ENCODE results near the gene SLC9A1.
"Not testable (repeated sequence)": the region's sequence is repeated elsewhere in the genome, so short reads cannot be mapped to it uniquely, and the experiment has no call there.

The SLC9A1 gene

GRCh38 chr1:27154991-27155781, at the start of gene SLC9A1:
TSS of gene SLC9A1 (minus strand) at chr1:27155125. CDS start at chr1:27154334, 791 bp downstream.
- DNase-seq (ENCODE audit: low read depth, low spot score): peak; percentile 84
- peak within 1 kb of the TSS; percentile 90 for H3K27ac ChIP-seq

GRCh38 chr1:27203946-27204345, 49.0 kb upstream of the SLC9A1 start:
- no peak for DNase-seq (ENCODE audit: low read depth, low spot score)
- no peak overlapping the region for H3K27ac ChIP-seq

DNA sequence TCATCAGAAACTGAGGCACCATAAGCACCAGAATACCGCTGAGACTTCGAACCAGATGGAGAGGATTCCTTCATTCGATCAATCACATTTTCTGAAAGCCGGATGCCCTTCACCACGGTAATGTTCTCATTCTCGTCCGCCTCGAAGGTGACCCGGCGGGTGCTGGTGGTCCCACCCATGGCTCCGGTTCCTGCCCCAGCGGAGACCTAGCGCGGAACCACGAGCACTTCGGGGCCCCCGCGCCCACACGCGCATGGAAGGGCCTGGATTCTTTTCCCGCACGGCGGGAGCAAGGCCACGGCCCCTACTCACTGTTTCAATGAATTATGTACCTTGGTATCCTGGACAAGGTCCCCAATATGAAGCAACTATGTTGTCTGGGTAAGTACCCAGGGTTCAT, 46.4 kb upstream of the SLC9A1 start:
- DNase-seq (ENCODE audit: low read depth, low spot score): no peak
- no peak overlapping the region for H3K27ac ChIP-seq

DNA sequence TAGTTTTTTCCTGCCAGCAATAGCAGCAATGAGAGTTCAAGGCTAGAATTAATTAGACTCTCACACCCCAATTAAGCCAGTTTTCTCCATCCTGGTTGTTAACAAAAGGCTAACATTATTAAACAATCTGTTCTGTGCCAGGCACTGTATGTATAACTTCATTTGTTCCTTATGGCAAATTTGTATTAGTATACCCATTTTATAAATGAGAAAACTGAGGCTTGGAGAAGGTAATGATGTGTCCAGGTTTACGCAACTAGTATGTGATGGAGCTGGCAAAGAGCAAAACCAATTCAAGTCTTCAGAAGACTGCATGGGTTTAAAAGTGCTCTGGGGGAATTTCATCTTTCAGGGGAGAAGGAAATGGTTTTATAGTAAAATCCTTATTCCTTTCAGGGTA, 38.3 kb upstream of the SLC9A1 start:
- peak overlapping the region; percentile 82 for H3K27ac ChIP-seq
- no peak for DNase-seq (ENCODE audit: low read depth, low spot score)

- peak overlapping the region; percentile 82 for H3K27ac ChIP-seq
- DNase-seq (ENCODE audit: low read depth, low spot score): peak; percentile 31
Observed at GRCh38 chr1:27192039-27192529, 37.2 kb upstream of the SLC9A1 start.

GRCh38 chr1:27184665-27185064, 29.7 kb upstream of the SLC9A1 start:
- DNase-seq (ENCODE audit: low read depth, low spot score); H3K27ac ChIP-seq: not testable (repeated sequence)

DNA sequence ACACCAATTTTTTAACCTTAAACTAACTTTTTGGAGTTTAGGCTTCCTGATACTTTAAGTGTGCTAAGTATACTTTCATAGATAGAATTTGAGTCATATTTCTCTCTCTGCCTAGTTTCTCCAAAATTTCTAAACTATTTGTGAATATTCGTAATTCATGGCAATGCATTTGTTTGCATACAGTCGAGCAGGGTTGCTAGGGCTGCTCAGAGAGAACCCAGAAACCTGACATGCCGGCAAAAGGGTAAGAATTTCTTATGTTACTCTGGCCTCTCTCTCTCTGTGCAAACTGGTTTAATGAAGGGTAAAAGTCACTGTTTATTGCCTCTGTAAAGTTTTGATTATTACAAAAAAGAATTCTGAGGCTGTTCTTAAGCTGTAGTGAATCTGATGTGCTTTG, 25.1 kb upstream of the SLC9A1 start:
- no peak for DNase-seq (ENCODE audit: low read depth, low spot score)
- H3K27ac ChIP-seq: no peak overlapping the region

- H3K27ac ChIP-seq: no peak overlapping the region
- peak; percentile 56 for DNase-seq (ENCODE audit: low read depth, low spot score)
Observed at GRCh38 chr1:27179379-27179778, 24.5 kb upstream of the SLC9A1 start.

DNA sequence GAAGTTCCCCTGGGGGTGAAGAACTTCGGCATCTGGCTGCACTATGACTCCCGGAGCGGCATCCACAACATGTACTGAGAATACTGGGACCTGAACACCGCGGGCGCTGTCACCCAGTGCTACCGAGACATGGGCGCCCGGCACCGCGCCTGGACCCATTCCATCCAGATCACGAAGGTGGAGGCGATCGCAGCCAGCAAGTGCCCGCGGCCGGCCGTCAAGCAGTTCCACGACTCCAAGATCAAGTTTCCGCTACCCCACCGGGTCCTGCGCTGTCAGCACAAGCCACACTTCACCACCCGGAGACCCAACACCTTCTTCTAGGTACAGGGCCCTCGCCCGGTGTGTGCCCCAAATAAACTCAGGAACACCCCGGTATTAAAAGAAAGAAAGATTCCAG, 22.0 kb upstream of the SLC9A1 start:
- no peak for DNase-seq (ENCODE audit: low read depth, low spot score)
- no peak overlapping the region for H3K27ac ChIP-seq

DNA sequence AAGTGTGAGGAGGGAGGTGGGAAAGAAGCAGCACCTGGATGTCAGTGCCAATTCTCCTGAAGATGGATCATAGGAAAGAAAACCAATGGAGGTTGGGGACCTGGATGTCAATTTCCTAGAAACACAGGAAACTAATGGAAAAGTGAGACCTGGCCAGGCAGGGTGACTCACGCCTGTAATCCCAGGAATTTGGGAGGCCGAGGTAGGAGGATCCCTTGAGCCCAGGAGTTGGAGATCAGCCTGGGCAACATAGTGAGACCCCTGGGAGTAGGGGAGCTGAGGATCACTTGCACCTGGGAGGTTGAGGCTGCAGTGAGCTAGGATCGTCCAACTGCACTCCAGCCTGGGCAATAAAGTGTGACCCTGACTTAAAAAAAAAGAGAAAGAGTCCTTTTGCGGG, 21.4 kb upstream of the SLC9A1 start:
- DNase-seq (ENCODE audit: low read depth, low spot score): no peak
- H3K27ac ChIP-seq: no peak overlapping the region

DNA sequence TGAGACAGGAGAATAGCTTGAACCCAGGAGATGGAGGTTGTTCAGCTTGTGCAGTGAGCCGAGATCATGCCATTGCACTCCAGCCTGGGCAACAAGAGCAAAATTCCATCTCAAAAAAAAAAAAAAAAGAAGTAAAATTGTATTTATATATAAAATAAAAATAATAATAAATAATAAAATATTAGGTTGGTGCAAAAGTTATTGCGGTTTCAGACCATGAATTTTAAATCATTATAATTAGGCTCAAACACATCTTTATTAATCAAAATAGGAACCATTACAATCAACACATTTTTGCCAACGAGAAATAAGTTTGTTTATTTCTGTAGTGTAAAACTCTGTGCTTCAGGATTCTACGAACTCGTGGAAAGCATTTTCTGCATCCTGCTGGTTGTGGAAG, 18.1 kb upstream of the SLC9A1 start:
- DNase-seq (ENCODE audit: low read depth, low spot score); H3K27ac ChIP-seq: not testable (repeated sequence)

DNA sequence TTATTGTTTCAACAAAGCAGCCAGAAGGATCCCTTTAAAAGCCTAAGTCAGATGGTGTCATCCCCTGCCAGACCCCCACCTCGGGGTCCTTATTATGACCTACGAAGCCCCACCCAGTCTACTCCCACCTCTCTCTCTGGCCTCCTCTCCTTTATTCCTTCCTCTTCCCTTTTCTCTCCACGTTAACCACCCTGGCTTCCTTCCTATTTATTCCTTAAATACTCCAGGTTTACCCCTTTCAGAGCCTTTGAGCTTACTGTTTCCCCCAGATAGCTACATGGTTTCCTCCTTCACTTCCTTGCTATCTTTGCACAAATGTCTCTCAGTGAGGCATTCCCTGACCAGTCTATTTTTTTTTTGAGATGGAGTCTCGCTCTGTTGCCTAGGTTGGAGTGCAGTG, 12.0 kb upstream of the SLC9A1 start:
- H3K27ac ChIP-seq: no peak overlapping the region
- no peak for DNase-seq (ENCODE audit: low read depth, low spot score)

DNA sequence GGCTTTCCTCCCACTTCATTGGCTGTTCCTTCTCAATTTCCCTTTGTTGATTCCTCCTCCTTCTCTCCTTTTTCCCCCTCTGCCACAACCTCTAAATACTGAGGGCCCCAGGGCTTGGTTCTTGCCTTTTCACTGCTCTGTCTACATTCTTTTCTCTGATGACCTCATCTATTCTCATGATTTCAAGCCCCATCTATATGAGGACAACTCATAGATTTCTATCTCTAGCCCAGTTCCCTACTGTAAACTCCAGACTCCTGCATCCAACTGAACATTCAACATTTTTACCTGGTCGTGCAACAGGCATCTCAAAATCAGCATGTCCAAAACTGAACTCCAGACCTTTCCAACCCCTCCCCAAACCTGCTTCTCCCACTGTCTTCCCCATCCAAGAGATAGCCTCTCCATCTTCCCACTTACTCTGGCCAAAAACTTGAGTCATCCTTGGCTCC, 11.5 kb upstream of the SLC9A1 start:
- peak; percentile 22 for DNase-seq (ENCODE audit: low read depth, low spot score)
- no peak overlapping the region for H3K27ac ChIP-seq

DNA sequence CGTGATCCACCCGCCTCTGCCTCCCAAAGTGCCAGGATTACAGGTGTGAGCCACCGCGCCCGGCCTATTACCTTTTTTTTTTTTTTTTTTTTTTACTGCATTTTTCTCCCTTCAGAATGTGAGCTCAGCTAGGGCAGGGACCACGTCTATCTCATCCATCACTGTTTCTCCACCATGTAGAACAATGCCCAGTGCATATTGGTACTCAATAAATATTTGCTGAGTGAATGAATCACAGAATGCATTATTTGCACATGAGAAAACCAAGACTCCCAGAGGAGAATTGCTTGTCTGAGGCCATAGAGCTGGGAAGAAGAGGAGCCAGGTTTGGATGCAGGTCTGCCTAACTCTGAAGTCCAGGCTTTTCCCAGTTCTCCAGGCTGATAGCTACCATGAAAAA, 8.2 kb upstream of the SLC9A1 start:
- H3K27ac ChIP-seq: peak overlapping the region; percentile 66
- DNase-seq (ENCODE audit: low read depth, low spot score): peak; percentile 55

DNA sequence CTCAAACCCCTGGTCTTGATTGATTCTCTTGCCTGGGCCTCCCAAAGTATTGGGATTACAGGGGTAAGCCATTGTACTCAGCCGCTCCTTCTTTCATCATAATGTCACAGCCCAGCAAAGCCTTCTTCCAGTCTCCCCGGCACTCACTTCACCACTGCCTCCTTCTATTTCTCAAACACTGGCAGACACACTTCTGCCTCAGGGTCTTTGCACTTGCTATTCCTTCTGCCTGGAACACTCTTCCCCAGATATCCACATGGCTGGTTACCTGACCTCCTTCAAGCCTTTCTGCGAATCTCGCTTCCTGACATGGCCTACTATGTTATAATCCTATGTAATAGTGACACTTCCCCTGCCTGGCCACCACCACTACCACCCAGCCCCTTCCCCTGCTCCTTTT, 7.2 kb upstream of the SLC9A1 start:
- no peak for DNase-seq (ENCODE audit: low read depth, low spot score)
- H3K27ac ChIP-seq: peak overlapping the region; percentile 66

GRCh38 chr1:27161594-27161993, 6.7 kb upstream of the SLC9A1 start:
- peak overlapping the region; percentile 66 for H3K27ac ChIP-seq
- DNase-seq (ENCODE audit: low read depth, low spot score): peak; percentile 86

DNA sequence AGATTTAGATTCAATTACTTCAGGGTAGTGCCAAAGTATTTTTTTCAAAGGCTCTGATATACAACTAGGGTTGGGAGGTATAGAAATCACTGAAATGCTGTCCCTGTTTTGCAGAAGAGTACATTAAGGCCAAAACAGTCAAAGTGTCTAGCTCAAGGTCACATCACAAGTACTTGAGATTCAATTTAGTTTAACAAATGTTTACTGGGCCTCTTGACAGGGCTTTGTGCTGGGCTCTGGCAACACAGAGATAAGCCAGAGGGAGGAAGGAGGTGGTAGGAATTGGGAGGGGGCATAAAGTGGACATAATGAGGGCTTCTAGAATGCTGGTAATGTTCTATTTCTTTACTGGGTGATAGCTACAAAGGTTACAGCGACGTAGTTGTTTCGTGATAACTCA, 2.3 kb upstream of the SLC9A1 start:
- no peak for DNase-seq (ENCODE audit: low read depth, low spot score)
- H3K27ac ChIP-seq: no peak overlapping the region

- peak overlapping the region; percentile 90 for H3K27ac ChIP-seq
- DNase-seq (ENCODE audit: low read depth, low spot score): no peak
Observed at GRCh38 chr1:27154469-27154990, 395 bp downstream of the SLC9A1 start.

DNA sequence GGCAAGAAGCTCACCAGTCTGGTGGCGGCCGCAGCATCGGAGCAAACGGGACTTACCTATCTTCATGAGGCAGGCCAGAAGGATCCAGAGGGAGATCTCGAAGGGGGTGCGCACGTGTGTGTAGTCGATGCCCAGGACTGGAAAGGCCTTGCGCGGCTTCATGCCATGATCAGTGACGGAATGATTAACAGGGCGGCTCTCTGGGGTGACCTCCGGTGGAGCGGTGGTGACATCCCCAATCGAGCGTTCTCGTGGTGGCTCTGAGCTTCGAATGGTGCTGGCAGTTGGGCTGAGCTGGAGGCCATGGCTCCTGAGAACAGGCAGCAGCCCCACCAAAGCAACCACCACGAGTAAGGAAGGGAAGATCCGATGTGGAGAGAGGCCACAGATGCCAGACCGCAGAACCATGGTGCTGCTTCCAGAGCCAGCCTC, 982 bp downstream of the SLC9A1 start:
- peak overlapping the region; percentile 90 for H3K27ac ChIP-seq
- DNase-seq (ENCODE audit: low read depth, low spot score): no peak

DNA sequence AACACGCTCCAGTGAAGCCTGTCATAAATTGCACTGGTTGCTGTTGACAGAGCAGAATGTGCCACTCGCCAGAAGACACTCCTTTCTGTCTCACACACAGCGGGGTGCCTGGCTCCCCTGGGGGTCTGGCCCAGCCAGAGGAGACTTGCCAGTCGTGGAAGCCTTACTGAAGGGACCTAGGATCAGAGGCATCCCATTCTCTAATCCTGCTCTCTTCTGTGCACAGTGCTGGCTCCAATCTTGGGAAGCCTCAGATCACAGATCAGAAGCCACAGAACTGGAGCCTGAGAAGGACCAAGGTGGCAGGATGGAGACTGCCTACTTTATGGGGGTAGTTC, 1.4 kb downstream of the SLC9A1 start:
- DNase-seq (ENCODE audit: low read depth, low spot score): no peak
- peak overlapping the region; percentile 90 for H3K27ac ChIP-seq

- H3K27ac ChIP-seq: peak overlapping the region; percentile 90
- DNase-seq (ENCODE audit: low read depth, low spot score): no peak
Observed at GRCh38 chr1:27152829-27153548, 1.9 kb downstream of the SLC9A1 start.
